ENCODE data around the gene CITED4.

The CITED4 gene

DNA sequence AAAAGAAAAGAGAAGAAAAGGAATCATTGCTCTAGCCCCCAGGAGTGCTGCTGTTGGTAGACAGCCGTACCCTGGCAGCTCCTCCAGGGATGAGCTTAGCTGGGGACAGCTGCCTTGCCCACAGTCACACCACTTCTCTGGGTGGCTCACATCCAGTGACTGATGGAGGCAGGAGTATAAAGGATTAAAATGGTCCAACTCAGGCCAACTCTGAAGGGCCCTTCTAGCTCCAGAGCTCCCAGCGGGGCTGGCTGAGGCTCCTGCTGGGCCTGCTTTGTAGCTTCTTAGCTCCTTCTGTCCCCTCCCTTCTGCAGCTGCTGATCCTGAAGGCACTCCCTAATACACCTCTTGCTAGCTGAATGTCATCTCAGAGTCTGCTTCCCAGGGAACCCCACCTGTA lies 4.4 kb downstream of the CITED4 start:
- no peak overlapping the region for H3K4me2 ChIP-seq (ENCODE audit: low read length)
- no peak overlapping the region for H3K14ac ChIP-seq (ENCODE audit: low read length)
- H3K4me1 ChIP-seq (ENCODE audit: control insufficient read depth in 1 of 2, insufficient read depth in 2 of 2, low read length in 2 of 2) = peaks cover 0 to 7% of the 10 kb centered on the region in 2 experiments
- H3K36me3 ChIP-seq (ENCODE audit: control insufficient read depth in 1 of 2, insufficient read depth in 2 of 2, low read length in 2 of 2) = no peaks in the 10 kb centered on the region
- H4K91ac ChIP-seq (ENCODE audit: low read depth, low read length) = no peak overlapping the region
- no peaks in the 10 kb centered on the region for H3K9me3 ChIP-seq (ENCODE audit: insufficient read depth, low read depth, low read length)
- H4K8ac ChIP-seq (ENCODE audit: low read depth, low read length) = no peak overlapping the region
- H2AFZ ChIP-seq (ENCODE audit: insufficient read depth, low read length, poor library complexity) = no peak overlapping the region
- WGBS (ENCODE audit: extremely low coverage, insufficient coverage, insufficient read length) = no CpG with 5 or more reads among the region's 2 CpGs
- H2AK5ac ChIP-seq (ENCODE audit: low read length) = no peak overlapping the region
- no peak overlapping the region for H3K9ac ChIP-seq (ENCODE audit: low read length)
- no peaks in the 10 kb centered on the region for H3K79me1 ChIP-seq (ENCODE audit: low read length)
- no peak overlapping the region for H3K18ac ChIP-seq (ENCODE audit: low read length)
- no peak overlapping the region for H3K4me3 ChIP-seq (ENCODE audit: low read depth, low read length)
- H3K27ac ChIP-seq (ENCODE audit: low read depth, low read length) = no peak overlapping the region
- no peaks in the 10 kb centered on the region for H3K79me2 ChIP-seq (ENCODE audit: control insufficient read depth, insufficient read depth, low read length, poor library complexity)
- no peak overlapping the region for H3K23ac ChIP-seq (ENCODE audit: low read length)
- H2BK5ac ChIP-seq (ENCODE audit: low read depth, low read length, poor library complexity) = no peak overlapping the region
- H3K4ac ChIP-seq (ENCODE audit: low read depth, low read length) = no peak overlapping the region
- no peak for DNase-seq
- H2BK120ac ChIP-seq (ENCODE audit: insufficient read depth, low read length, poor library complexity) = no peak overlapping the region
- peaks cover 14% of the 10 kb centered on the region for H3K27me3 ChIP-seq (ENCODE audit: insufficient read depth, low read length)
- H4K12ac ChIP-seq (ENCODE audit: low read depth, low read length) = no peak overlapping the region
- no peak overlapping the region for H2BK12ac ChIP-seq (ENCODE audit: low read length)

GRCh38 chr1:40856656-40857302 lies 5.4 kb downstream of the CITED4 start:
- H3K79me1 ChIP-seq (ENCODE audit: low read length) = no peaks in the 10 kb centered on the region
- no peak overlapping the region for H3K23ac ChIP-seq (ENCODE audit: low read length)
- no peak overlapping the region for H2AK5ac ChIP-seq (ENCODE audit: low read length)
- H4K12ac ChIP-seq (ENCODE audit: low read depth, low read length) = no peak overlapping the region
- no peak overlapping the region for H2BK120ac ChIP-seq (ENCODE audit: insufficient read depth, low read length, poor library complexity)
- no peak overlapping the region for H3K4ac ChIP-seq (ENCODE audit: low read depth, low read length)
- no CpG with 5 or more reads among the region's 9 CpGs for WGBS (ENCODE audit: extremely low coverage, insufficient coverage, insufficient read length)
- H4K91ac ChIP-seq (ENCODE audit: low read depth, low read length) = no peak overlapping the region
- no peak overlapping the region for H2AFZ ChIP-seq (ENCODE audit: insufficient read depth, low read length, poor library complexity)
- H3K36me3 ChIP-seq (ENCODE audit: control insufficient read depth in 1 of 2, insufficient read depth in 2 of 2, low read length in 2 of 2) = no peaks in the 10 kb centered on the region
- no peaks in the 10 kb centered on the region for H3K79me2 ChIP-seq (ENCODE audit: control insufficient read depth, insufficient read depth, low read length, poor library complexity)
- H3K4me3 ChIP-seq (ENCODE audit: low read depth, low read length) = no peak overlapping the region
- H3K4me2 ChIP-seq (ENCODE audit: low read length) = no peak overlapping the region
- H2BK5ac ChIP-seq (ENCODE audit: low read depth, low read length, poor library complexity) = no peak overlapping the region
- DNase-seq = no peak
- H3K14ac ChIP-seq (ENCODE audit: low read length) = no peak overlapping the region
- H4K8ac ChIP-seq (ENCODE audit: low read depth, low read length) = no peak overlapping the region
- H3K9ac ChIP-seq (ENCODE audit: low read length) = no peak overlapping the region
- peaks cover 0 to 5% of the 10 kb centered on the region in 2 experiments for H3K4me1 ChIP-seq (ENCODE audit: control insufficient read depth in 1 of 2, insufficient read depth in 2 of 2, low read length in 2 of 2)
- no peak overlapping the region for H3K27ac ChIP-seq (ENCODE audit: low read depth, low read length)
- no peaks in the 10 kb centered on the region for H3K9me3 ChIP-seq (ENCODE audit: insufficient read depth, low read depth, low read length)
- peaks cover 13% of the 10 kb centered on the region for H3K27me3 ChIP-seq (ENCODE audit: insufficient read depth, low read length)
- H3K18ac ChIP-seq (ENCODE audit: low read length) = no peak overlapping the region
- H2BK12ac ChIP-seq (ENCODE audit: low read length) = no peak overlapping the region

- no peak overlapping the region for H2BK5ac ChIP-seq (ENCODE audit: low read depth, low read length, poor library complexity)
- no peaks in the 10 kb centered on the region for H3K4me1 ChIP-seq (ENCODE audit: control insufficient read depth in 1 of 2, insufficient read depth in 2 of 2, low read length in 2 of 2)
- no peak overlapping the region for H3K9ac ChIP-seq (ENCODE audit: low read length)
- no peak overlapping the region for H2AFZ ChIP-seq (ENCODE audit: insufficient read depth, low read length, poor library complexity)
- no peak overlapping the region for H4K12ac ChIP-seq (ENCODE audit: low read depth, low read length)
- H3K9me3 ChIP-seq (ENCODE audit: insufficient read depth, low read depth, low read length) = no peaks in the 10 kb centered on the region
- no peak overlapping the region for H3K18ac ChIP-seq (ENCODE audit: low read length)
- no peak overlapping the region for H3K4ac ChIP-seq (ENCODE audit: low read depth, low read length)
- no peak overlapping the region for H2AK5ac ChIP-seq (ENCODE audit: low read length)
- WGBS (ENCODE audit: extremely low coverage, insufficient coverage, insufficient read length) = no CpG with 5 or more reads among the region's 3 CpGs
- no peak overlapping the region for H3K23ac ChIP-seq (ENCODE audit: low read length)
- H2BK12ac ChIP-seq (ENCODE audit: low read length) = no peak overlapping the region
- no peak for DNase-seq
- H3K4me2 ChIP-seq (ENCODE audit: low read length) = no peak overlapping the region
- no peak overlapping the region for H4K91ac ChIP-seq (ENCODE audit: low read depth, low read length)
- H3K36me3 ChIP-seq (ENCODE audit: control insufficient read depth in 1 of 2, insufficient read depth in 2 of 2, low read length in 2 of 2) = no peaks in the 10 kb centered on the region
- H3K14ac ChIP-seq (ENCODE audit: low read length) = no peak overlapping the region
- H3K4me3 ChIP-seq (ENCODE audit: low read depth, low read length) = no peak overlapping the region
- H3K79me1 ChIP-seq (ENCODE audit: low read length) = no peaks in the 10 kb centered on the region
- no peak overlapping the region for H4K8ac ChIP-seq (ENCODE audit: low read depth, low read length)
- H3K79me2 ChIP-seq (ENCODE audit: control insufficient read depth, insufficient read depth, low read length, poor library complexity) = no peaks in the 10 kb centered on the region
- H2BK120ac ChIP-seq (ENCODE audit: insufficient read depth, low read length, poor library complexity) = no peak overlapping the region
- H3K27me3 ChIP-seq (ENCODE audit: insufficient read depth, low read length) = peaks cover 8% of the 10 kb centered on the region
- no peak overlapping the region for H3K27ac ChIP-seq (ENCODE audit: low read depth, low read length)
Measured at GRCh38 chr1:40856116-40856515, 6.0 kb downstream of the CITED4 start.

- H3K18ac ChIP-seq (ENCODE audit: low read length) = no peak overlapping the region
- no peak overlapping the region for H3K4me2 ChIP-seq (ENCODE audit: low read length)
- H2BK12ac ChIP-seq (ENCODE audit: low read length) = no peak overlapping the region
- no peak overlapping the region for H2AFZ ChIP-seq (ENCODE audit: insufficient read depth, low read length, poor library complexity)
- no peak overlapping the region for H3K4ac ChIP-seq (ENCODE audit: low read depth, low read length)
- H3K36me3 ChIP-seq (ENCODE audit: control insufficient read depth in 1 of 2, insufficient read depth in 2 of 2, low read length in 2 of 2) = no peaks in the 10 kb centered on the region
- no peak overlapping the region for H4K12ac ChIP-seq (ENCODE audit: low read depth, low read length)
- H3K79me1 ChIP-seq (ENCODE audit: low read length) = no peaks in the 10 kb centered on the region
- WGBS (ENCODE audit: extremely low coverage, insufficient coverage, insufficient read length) = no CpG with 5 or more reads among the region's 6 CpGs
- H3K27me3 ChIP-seq (ENCODE audit: insufficient read depth, low read length) = peaks cover 2% of the 10 kb centered on the region
- no peak overlapping the region for H2AK5ac ChIP-seq (ENCODE audit: low read length)
- H3K27ac ChIP-seq (ENCODE audit: low read depth, low read length) = no peak overlapping the region
- no peak overlapping the region for H3K4me3 ChIP-seq (ENCODE audit: low read depth, low read length)
- no peak overlapping the region for H3K14ac ChIP-seq (ENCODE audit: low read length)
- H2BK120ac ChIP-seq (ENCODE audit: insufficient read depth, low read length, poor library complexity) = no peak overlapping the region
- DNase-seq = no peak
- H3K79me2 ChIP-seq (ENCODE audit: control insufficient read depth, insufficient read depth, low read length, poor library complexity) = no peaks in the 10 kb centered on the region
- H3K9me3 ChIP-seq (ENCODE audit: insufficient read depth, low read depth, low read length) = no peaks in the 10 kb centered on the region
- H2BK5ac ChIP-seq (ENCODE audit: low read depth, low read length, poor library complexity) = no peak overlapping the region
- no peak overlapping the region for H4K91ac ChIP-seq (ENCODE audit: low read depth, low read length)
- no peaks in the 10 kb centered on the region for H3K4me1 ChIP-seq (ENCODE audit: control insufficient read depth in 1 of 2, insufficient read depth in 2 of 2, low read length in 2 of 2)
- no peak overlapping the region for H3K23ac ChIP-seq (ENCODE audit: low read length)
- H3K9ac ChIP-seq (ENCODE audit: low read length) = no peak overlapping the region
- H4K8ac ChIP-seq (ENCODE audit: low read depth, low read length) = no peak overlapping the region
Measured at GRCh38 chr1:40855513-40855912, 6.7 kb downstream of the CITED4 start.
